ENCODE data around the gene SNX32.

SNX32 gene

GRCh38 chr11:65851811-65852507 is 18.2 kb downstream of the SNX32 start:
- Histone ChIP-seq H3K79me2 (ENCODE audit: insufficient read depth, low read depth) (peaks cover 27% of the 10 kb centered on the region), H3K27ac (no peak overlapping the region), H3K4me3 (IDR thresholded peaks at IDR 0.05; ENCODE audit: insufficient read depth, low read depth, low read length) (no peak overlapping the region), H3K4me2 (no peak overlapping the region), H2AFZ (ENCODE audit: low read depth) (no peak overlapping the region), H4K20me1 (ENCODE audit: insufficient read depth) (peaks cover 10% of the 10 kb centered on the region), H3K36me3 (ENCODE audit: insufficient read depth) (peaks cover 13% of the 10 kb centered on the region; the same call in 1 of the 2 replicates), H3K27me3 (ENCODE audit: insufficient read depth, low read depth) (no peaks in the 10 kb centered on the region), H3K4me1 (ENCODE audit: low read depth, poor library complexity, severe bottlenecking) (peaks cover 15% of the 10 kb centered on the region), H3K9ac (no peak overlapping the region)
- no peak for TF ChIP-seq CTCF (conservative IDR thresholded peaks at IDR 0.05; ENCODE audit: low read depth, low read length)

DNA sequence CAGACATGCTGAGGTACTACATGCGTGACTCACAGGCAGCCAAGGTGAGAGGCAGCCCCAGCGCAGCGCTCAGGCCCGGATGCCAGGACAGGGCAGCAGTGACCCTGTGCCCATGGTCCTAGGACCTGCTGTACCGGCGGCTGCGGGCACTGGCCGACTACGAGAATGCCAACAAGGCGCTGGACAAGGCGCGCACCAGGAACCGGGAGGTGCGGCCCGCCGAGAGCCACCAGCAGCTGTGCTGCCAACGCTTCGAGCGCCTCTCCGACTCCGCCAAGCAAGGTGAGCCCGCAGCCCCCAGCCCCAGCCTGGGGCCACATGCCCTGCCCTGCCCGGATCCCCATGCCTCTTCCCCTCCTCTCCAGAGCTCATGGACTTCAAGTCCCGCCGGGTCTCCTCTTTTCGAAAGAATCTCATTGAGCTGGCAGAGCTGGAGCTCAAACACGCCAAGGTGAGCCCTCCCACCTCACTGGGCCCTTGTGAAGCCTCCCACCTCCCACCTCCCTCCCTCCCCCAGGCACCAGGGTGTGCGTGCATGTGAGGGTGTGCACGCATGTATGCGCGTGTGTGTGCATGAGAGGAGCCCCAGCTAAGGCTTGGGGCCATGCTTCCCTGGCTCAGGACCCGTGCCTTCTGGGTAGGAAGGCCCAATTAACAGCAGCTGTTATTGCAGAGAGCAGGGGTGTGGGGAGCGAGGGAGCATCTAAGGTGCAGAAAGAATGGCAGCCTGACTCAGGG is 18.9 kb downstream of the SNX32 start:
- Histone ChIP-seq H3K36me3 (ENCODE audit: insufficient read depth) (peaks cover 13% of the 10 kb centered on the region; the same call in 1 of the 2 replicates), H3K4me3 (IDR thresholded peaks at IDR 0.05; ENCODE audit: insufficient read depth, low read depth, low read length) (no peak overlapping the region), H3K4me1 (ENCODE audit: low read depth, poor library complexity, severe bottlenecking) (peaks cover 15% of the 10 kb centered on the region), H3K27me3 (ENCODE audit: insufficient read depth, low read depth) (no peaks in the 10 kb centered on the region), H4K20me1 (ENCODE audit: insufficient read depth) (peaks cover 10% of the 10 kb centered on the region), H3K9ac (no peak overlapping the region), H3K79me2 (ENCODE audit: insufficient read depth, low read depth) (peaks cover 34% of the 10 kb centered on the region), H3K27ac (no peak overlapping the region), H2AFZ (ENCODE audit: low read depth) (no peak overlapping the region), H3K4me2 (no peak overlapping the region)
- TF ChIP-seq CTCF (conservative IDR thresholded peaks at IDR 0.05; ENCODE audit: low read depth, low read length), result no peak

DNA sequence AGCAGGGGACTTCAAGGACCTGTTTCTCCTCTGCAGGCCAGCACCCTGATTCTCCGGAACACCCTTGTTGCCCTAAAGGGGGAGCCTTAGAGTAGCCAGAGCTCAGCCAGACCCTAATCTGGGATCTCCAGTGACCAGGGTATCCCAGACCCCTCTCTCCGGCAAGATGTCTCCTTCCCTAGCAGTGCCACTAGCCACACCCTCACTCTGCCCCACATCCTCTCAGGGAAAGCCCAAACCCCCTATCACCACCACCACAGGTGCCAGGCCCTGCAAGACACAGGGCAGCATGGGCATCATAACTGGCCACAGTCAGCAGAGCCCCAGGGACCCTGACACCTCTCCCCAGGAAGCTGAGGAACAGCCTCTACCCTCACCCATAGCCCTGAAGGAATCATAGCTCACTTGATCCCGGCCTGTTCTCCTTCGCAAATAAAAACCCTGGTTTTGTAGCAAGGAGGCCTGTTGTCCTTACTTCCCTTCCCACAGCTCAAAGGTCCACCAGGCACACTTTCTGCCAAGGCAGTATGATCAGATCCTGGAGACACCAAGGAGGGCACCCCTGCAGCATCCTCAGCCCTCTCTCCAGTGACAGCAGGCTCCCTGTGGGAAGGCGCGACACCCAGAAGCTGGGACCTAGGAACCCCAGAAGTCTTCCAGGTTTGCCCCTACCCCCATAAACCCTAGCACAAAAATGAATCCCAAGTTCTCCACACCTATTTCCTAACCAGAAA is 19.6 kb downstream of the SNX32 start:
- Histone ChIP-seq H4K20me1 (ENCODE audit: insufficient read depth) (peaks cover 10% of the 10 kb centered on the region), H3K27ac (no peak overlapping the region), H3K4me3 (IDR thresholded peaks at IDR 0.05; ENCODE audit: insufficient read depth, low read depth, low read length) (no peak overlapping the region), H3K9ac (no peak overlapping the region), H2AFZ (ENCODE audit: low read depth) (no peak overlapping the region), H3K4me2 (no peak overlapping the region), H3K36me3 (ENCODE audit: insufficient read depth) (peaks cover 13% of the 10 kb centered on the region; the same call in 1 of the 2 replicates), H3K79me2 (ENCODE audit: insufficient read depth, low read depth) (peaks cover 35% of the 10 kb centered on the region), H3K27me3 (ENCODE audit: insufficient read depth, low read depth) (no peaks in the 10 kb centered on the region), H3K4me1 (ENCODE audit: low read depth, poor library complexity, severe bottlenecking) (peaks cover 15% of the 10 kb centered on the region)
- no peak for TF ChIP-seq CTCF (conservative IDR thresholded peaks at IDR 0.05; ENCODE audit: low read depth, low read length)

DNA sequence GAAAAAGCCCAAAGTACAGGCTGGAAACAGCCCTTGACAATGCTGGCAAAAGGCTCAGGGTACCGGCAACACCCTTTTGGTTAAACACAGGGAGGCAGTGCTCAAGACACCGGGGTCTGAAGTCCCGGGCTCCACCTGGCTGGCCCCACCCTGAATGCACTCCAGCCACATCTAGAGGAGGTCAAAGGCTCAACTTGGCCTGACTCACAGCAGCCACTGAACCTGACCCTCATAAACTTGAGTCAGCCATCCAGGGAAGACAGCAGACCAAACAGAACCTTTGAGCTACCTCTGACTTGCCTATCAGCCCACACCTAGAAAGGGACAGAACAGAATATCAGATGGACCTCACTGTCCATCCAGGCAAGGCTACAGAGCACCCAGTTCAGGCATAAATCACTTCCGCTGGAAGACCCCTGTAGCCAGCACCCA is 20.4 kb downstream of the SNX32 start:
- Histone ChIP-seq H3K4me3 (IDR thresholded peaks at IDR 0.05; ENCODE audit: insufficient read depth, low read depth, low read length) (no peak overlapping the region), H4K20me1 (ENCODE audit: insufficient read depth) (peaks cover 10% of the 10 kb centered on the region), H3K27ac (no peak overlapping the region), H3K27me3 (ENCODE audit: insufficient read depth, low read depth) (no peaks in the 10 kb centered on the region), H3K4me1 (ENCODE audit: low read depth, poor library complexity, severe bottlenecking) (peaks cover 20% of the 10 kb centered on the region), H3K4me2 (no peak overlapping the region), H3K79me2 (ENCODE audit: insufficient read depth, low read depth) (peaks cover 35% of the 10 kb centered on the region), H3K36me3 (ENCODE audit: insufficient read depth) (peaks cover 13% of the 10 kb centered on the region; the same call in 1 of the 2 replicates), H2AFZ (ENCODE audit: low read depth) (no peak overlapping the region), H3K9ac (no peak overlapping the region)
- no peak for TF ChIP-seq CTCF (conservative IDR thresholded peaks at IDR 0.05; ENCODE audit: low read depth, low read length)

All from KMS-11 (cell line).